H1 (cell line): ENCODE results near the gene RPL37A. TPM values are rescaled to one million over a fixed set of nuclear protein-coding genes. Genes with fewer than 3 reads are reported as not detected.

ENCODE experiments used
- CTCF ChIA-PET: fragments of 300-600 bp; sonication (Branson Sonifier 250); formaldehyde crosslinking; loops from one replicate; lab custom pipeline; 2021; ENCODE audit not compliant: partially characterized antibody; lab: Charles Lee
- POLR2A ChIA-PET: fragments of 300-600 bp; sonication (Branson Sonifier 250); formaldehyde crosslinking; loops from one replicate; lab custom pipeline; 2021; ENCODE audit warnings: inconsistent platforms; ENCODE audit not compliant: partially characterized antibody; lab: Charles Lee
- DNase-seq, 2 experiments: peaks; one replicate each; pipeline versions ENCODE4 v3.0.0 to v3.0.0-alpha.2; 2010 to 2022; ENCODE audit warnings: low spot score in 2 of 2, low read depth in 1 of 2, mixed read lengths in 1 of 2
- FAIRE-seq: peaks from 2 replicates; lab custom pipeline; 2011; peaks lifted over from hg19 to GRCh38; lab: Jason Lieb, UNC
- H2AFZ ChIP-seq: 2 replicates; pipeline ENCODE4 v1.8.1; 2012; ENCODE audit warnings: low read length, inconsistent platforms
- H2AK5ac ChIP-seq: 2 replicates; pipeline ENCODE4 v1.6.1; 2013; ENCODE audit warnings: low read depth, low read length
- H2BK120ac ChIP-seq: replicated peaks from 2 replicates; pipeline ENCODE3; 2013; ENCODE audit warnings: low read depth, low read length, inconsistent platforms
- H2BK12ac ChIP-seq: 2 replicates; pipeline ENCODE4 v1.6.1; 2013; ENCODE audit warnings: low read depth, low read length
- H2BK15ac ChIP-seq: 2 replicates; pipeline ENCODE4 v1.6.1; 2013; ENCODE audit warnings: low read length
- H2BK20ac ChIP-seq: 2 replicates; pipeline ENCODE4 v1.6.1; 2013; ENCODE audit warnings: low read length
- H2BK5ac ChIP-seq: 2 replicates; pipeline ENCODE4 v1.6.1; 2013; ENCODE audit warnings: low read depth, low read length
- H3K14ac ChIP-seq: 2 replicates; pipeline ENCODE4 v1.6.1; 2013; ENCODE audit warnings: inconsistent platforms; ENCODE audit not compliant: insufficient read length
- H3K18ac ChIP-seq: 2 replicates; pipeline ENCODE4 v1.6.1; 2013; ENCODE audit warnings: low read length; ENCODE audit errors: extremely low read depth
- H3K23ac ChIP-seq: 2 replicates; pipeline ENCODE4 v1.6.1; 2013; ENCODE audit warnings: inconsistent platforms; ENCODE audit not compliant: insufficient read length
- H3K23me2 ChIP-seq: 2 replicates; pipeline ENCODE4 v1.6.1; 2013; ENCODE audit warnings: low read depth, low read length
- H3K27ac ChIP-seq: 2 replicates; pipeline ENCODE4 v1.6.1; 2011; ENCODE audit warnings: low read depth, low read length, inconsistent platforms
- H3K27me3 ChIP-seq, 4 experiments: replicated peaks in 1 of 4; 1 replicate in 1 of 4; 2 replicates in 3 of 4; pipeline versions ENCODE4 v1.6.1 to v1.8.1; 2011 to 2013; ENCODE audit warnings: low read length in 3 of 4, mild to moderate bottlenecking in 3 of 4, inconsistent platforms in 2 of 4, mixed read lengths in 2 of 4, moderate library complexity in 1 of 4; ENCODE audit not compliant: control insufficient read depth in 3 of 4, insufficient read depth in 3 of 4; ENCODE audit errors: extremely low read depth in 1 of 4
- H3K36me3 ChIP-seq, 4 experiments: 2 replicates each; pipeline versions ENCODE4 v1.6.1 to v1.8.1; 2011 to 2013; ENCODE audit warnings: mild to moderate bottlenecking in 4 of 4, low read length in 3 of 4, moderate library complexity in 2 of 4, control low read depth in 1 of 4, inconsistent platforms in 1 of 4; ENCODE audit not compliant: insufficient read depth in 4 of 4, control insufficient read depth in 2 of 4
- H3K4ac ChIP-seq: replicated peaks from 2 replicates; pipeline ENCODE3; 2013; ENCODE audit warnings: low read length, low read depth, mixed read lengths, inconsistent platforms; ENCODE audit not compliant: insufficient read length
- H3K4me1 ChIP-seq, 4 experiments: replicated peaks in 1 of 4; 1 replicate in 1 of 4; 2 replicates in 3 of 4; pipeline versions ENCODE4 v1.6.1 to v1.8.1; 2011 to 2013; ENCODE audit warnings: low read length in 3 of 4, inconsistent platforms in 2 of 4, mixed read lengths in 1 of 4; ENCODE audit not compliant: insufficient read depth in 4 of 4, control insufficient read depth in 3 of 4
- H3K4me2 ChIP-seq, 2 experiments: 2 replicates each; pipeline versions ENCODE4 v1.6.1 to v1.8.1; 2011 to 2013; ENCODE audit warnings: low read depth in 2 of 2, low read length in 2 of 2, control low read depth in 1 of 2, inconsistent platforms in 1 of 2, mild to moderate bottlenecking in 1 of 2; ENCODE audit not compliant: insufficient read depth in 1 of 2
- H3K4me3 ChIP-seq, 4 experiments: fragments of 200-600, 300-600 bp in 1 of 4; sonication (generic), shearing (Covaris generic), sonication (Bioruptor Twin) in 1 of 4; 2 replicates each; pipeline versions ENCODE4 v1.5.1 to v1.8.1; 2011 to 2016; ENCODE audit warnings: low read length in 4 of 4, low read depth in 3 of 4, control low read depth in 2 of 4, inconsistent platforms in 2 of 4, mild to moderate bottlenecking in 2 of 4, mixed read lengths in 1 of 4, moderate library complexity in 1 of 4; ENCODE audit not compliant: insufficient read depth in 2 of 4; ENCODE audit errors: extremely low read depth in 1 of 4
- H3K56ac ChIP-seq: replicated peaks from 2 replicates; pipeline ENCODE3; 2013; ENCODE audit warnings: low read depth, mild to moderate bottlenecking, mixed read lengths, low read length, inconsistent platforms; ENCODE audit not compliant: insufficient read length
- H3K79me1 ChIP-seq: 2 replicates; pipeline ENCODE4 v1.6.1; 2013; ENCODE audit warnings: low read depth, low read length, control low read depth
- H3K79me2 ChIP-seq, 2 experiments: 2 replicates each; pipeline versions ENCODE4 v1.6.1 to v1.8.1; 2012 to 2013; ENCODE audit warnings: low read length in 2 of 2, mild to moderate bottlenecking in 2 of 2, inconsistent platforms in 1 of 2; ENCODE audit not compliant: insufficient read depth in 2 of 2, control insufficient read depth in 1 of 2
- H3K9ac ChIP-seq, 4 experiments: replicated peaks in 1 of 4; 1 replicate in 1 of 4; 2 replicates in 3 of 4; pipeline versions ENCODE4 v1.6.1 to v1.8.1; 2011 to 2013; ENCODE audit warnings: low read depth in 3 of 4, low read length in 3 of 4, control low read depth in 2 of 4, mild to moderate bottlenecking in 2 of 4, moderate library complexity in 2 of 4, inconsistent platforms in 1 of 4; ENCODE audit errors: extremely low read depth in 1 of 4
- H3K9me3 ChIP-seq, 2 experiments: 2 replicates each; pipeline versions ENCODE4 v1.6.1 to v1.8.1; 2012 to 2013; ENCODE audit warnings: mild to moderate bottlenecking in 2 of 2, moderate library complexity in 2 of 2, control low read depth in 1 of 2, inconsistent platforms in 1 of 2, low read depth in 1 of 2, low read length in 1 of 2, mixed read lengths in 1 of 2; ENCODE audit not compliant: insufficient read depth in 2 of 2
- H4K20me1 ChIP-seq, 2 experiments: replicated peaks in 1 of 2; 2 replicates each; pipeline versions ENCODE3 to v1.8.1; 2011 to 2013; ENCODE audit warnings: inconsistent platforms in 2 of 2, low read length in 2 of 2, mild to moderate bottlenecking in 1 of 2; ENCODE audit not compliant: insufficient read depth in 2 of 2, control insufficient read depth in 1 of 2
- H4K5ac ChIP-seq: 2 replicates; pipeline ENCODE4 v1.6.1; 2013; ENCODE audit warnings: low read length, low read depth, mixed read lengths, inconsistent platforms; ENCODE audit not compliant: insufficient read length
- H4K8ac ChIP-seq: 2 replicates; pipeline ENCODE4 v1.8.0; 2013; ENCODE audit warnings: mild to moderate bottlenecking, moderate library complexity, low read length, inconsistent platforms; ENCODE audit not compliant: insufficient read depth; ENCODE audit errors: extremely low read depth
- H4K91ac ChIP-seq: replicated peaks from 2 replicates; pipeline ENCODE3; 2013; ENCODE audit warnings: low read length, mixed read lengths, inconsistent platforms; ENCODE audit not compliant: insufficient read length
- ASH2L ChIP-seq: fragments of 200-600, 300-600 bp; sonication (generic); IDR thresholded peaks from one replicate; pipeline ENCODE4 v1.7.1; 2017; ENCODE audit warnings: low read length
- CBX8 ChIP-seq: fragments of 300-800, 300-1000 bp; sonication (generic); IDR thresholded peaks from 2 replicates; pipeline ENCODE4 v1.7.1; 2016; ENCODE audit warnings: low read depth, low read length, borderline replicate concordance
- CHD1 ChIP-seq: IDR thresholded peaks from 2 replicates; pipeline ENCODE4 v1.6.1; 2012; ENCODE audit warnings: low read depth, low read length, improper control_type of control experiment
- CTCF ChIP-seq, 3 experiments: IDR thresholded peaks; 1 replicate in 2 of 3; 2 replicates in 1 of 3; pipeline versions ENCODE4 v1.5.1 to v1.6.1; 2011; ENCODE audit warnings: low read length in 3 of 3, mild to moderate bottlenecking in 3 of 3, inconsistent platforms in 2 of 3, low read depth in 1 of 3, moderate library complexity in 1 of 3; ENCODE audit not compliant: insufficient read depth in 1 of 3; ENCODE audit errors: control extremely low read depth in 1 of 3
- GABPA ChIP-seq: IDR thresholded peaks from 2 replicates; pipeline ENCODE4 v1.6.1; 2011; ENCODE audit warnings: mild to moderate bottlenecking, low read length, moderate library complexity, borderline replicate concordance; ENCODE audit not compliant: insufficient read depth
- HDAC6 ChIP-seq: IDR thresholded peaks from one replicate; pipeline ENCODE4 v1.7.1; 2012; ENCODE audit warnings: low read depth, mild to moderate bottlenecking, inconsistent platforms, low read length, moderate library complexity
- KDM4A ChIP-seq: IDR thresholded peaks from one replicate; pipeline ENCODE4 v1.7.1; 2012; ENCODE audit warnings: low read depth, mild to moderate bottlenecking, moderate library complexity, low read length, inconsistent platforms; ENCODE audit not compliant: severe bottlenecking
- PHF8 ChIP-seq: fragments of 200-600 bp; sonication (generic); conservative IDR thresholded peaks from 2 replicates; pipeline ENCODE4 v1.7.1; 2012; ENCODE audit warnings: low read depth, mild to moderate bottlenecking, inconsistent platforms, low read length, moderate library complexity
- SP2 ChIP-seq: IDR thresholded peaks from 2 replicates; pipeline ENCODE4 v1.6.1; 2012; ENCODE audit warnings: mild to moderate bottlenecking, low read length, inconsistent platforms
- SUZ12 ChIP-seq: fragments of 200-600 bp; sonication (generic); IDR thresholded peaks from 2 replicates; pipeline ENCODE4 v1.6.1; 2012; ENCODE audit warnings: mild to moderate bottlenecking, inconsistent platforms, low read length, moderate library complexity, mixed read lengths
- TAF1 ChIP-seq: IDR thresholded peaks from 2 replicates; pipeline ENCODE4 v1.6.1; 2011; ENCODE audit warnings: mild to moderate bottlenecking, low read depth, low read length
- WGBS, 2 experiments: shearing (Covaris generic) in 1 of 2; methylation state at CpG; one replicate each; pipeline versions ENCODE4 v1.1.6 to v1.1.7; 2013 to 2015; ENCODE audit warnings: low lambda C conversion rate in 2 of 2, mixed read lengths in 2 of 2, inconsistent platforms in 1 of 2, low coverage in 1 of 2, missing lambda C conversion rate in 1 of 2; ENCODE audit not compliant: insufficient replicate concordance in 2 of 2, insufficient coverage in 1 of 2, insufficient read length in 1 of 2; ENCODE audit errors: extremely low coverage in 1 of 2, missing lambda C conversion rate in 1 of 2; 5-methylcytosine and 5-hydroxymethylcytosine counted together
- polyA plus RNA-seq, 7 experiments: library from polyadenylated mRNA; depleted of rRNA in 3 of 7; stranded (reverse) in 5 of 7; unstranded in 2 of 7; fragments of >200 nt in 5 of 7; fragments of 200-250 nt in 2 of 7; gene quantifications; 1 replicate in 5 of 7; 2 replicates in 1 of 7; 4 replicates in 1 of 7; pipeline versions ENCODE4 v1.2.1 to v1.2.3, GENCODE V29; 2011 to 2013; ENCODE audit warnings: missing spikeins in 2 of 7, mixed read lengths in 2 of 7
- total RNA-seq: library from RNA; stranded (reverse); fragmentation: NEBNext Ultra II Directional; extraction: Animal tissue kit (Norgen Biotek cat#: 25700); gene quantifications from 2 replicates; pipeline ENCODE4 v1.2.1, GENCODE V29; 2021

Gene RPL37A
- total and polyA plus RNA-seq, 2 of the 8 experiments (the other 6 are each of a cell fraction or from before 2014, with no cell fraction given), result 1,737 to 3,180 TPM

GRCh38 chr2:216534809-216535208 is 36.2 kb downstream of the RPL37A start:
- POLR2A ChIA-PET, result no interaction called here
- Histone ChIP-seq H3K18ac (no peak overlapping the region), H4K20me1 (peaks cover 0 to 4% of the 10 kb centered on the region in 2 experiments), H2AFZ (no peak overlapping the region), H3K27me3 (peaks cover 0 to 1% (median 0%) of the 10 kb centered on the region in 4 experiments; a peak in 2 of 7 replicates), H2BK120ac (no peak overlapping the region), H4K5ac (no peak overlapping the region), H2BK5ac (no peak overlapping the region), H3K4me1 (no peaks in the 10 kb centered on the region; a peak in 1 of 7 replicates), H4K91ac (no peak overlapping the region), H3K79me1 (no peaks in the 10 kb centered on the region; the same call in 1 of the 2 replicates), H3K79me2 (no peaks in the 10 kb centered on the region), H3K27ac (no peak overlapping the region), H3K9ac (no peak overlapping the region), H3K56ac (no peak overlapping the region), H4K8ac (no peak overlapping the region), H3K23me2 (no peaks in the 10 kb centered on the region; the same call in 1 of the 2 replicates), H3K4me2 (no peak overlapping the region), H2BK20ac (no peak overlapping the region), H2BK15ac (no peak overlapping the region), H3K23ac (no peak overlapping the region), H3K36me3 (no peaks in the 10 kb centered on the region; a peak in 1 of 8 replicates), H2AK5ac (no peak overlapping the region), H3K9me3 (no peaks in the 10 kb centered on the region), H2BK12ac (no peak overlapping the region), H3K4me3 (no peak overlapping the region), H3K4ac (no peak overlapping the region), H3K14ac (no peak overlapping the region)
- FAIRE-seq, result no peak
- 85% methylated on average over 1 of the region's 1 CpG; no CpG with 5 or more reads in 1 of the 2 experiments for WGBS, 2 experiments
- DNase-seq, result no peak
- CTCF ChIA-PET, result interaction anchor here (4.1 to 8.1 kb wide), 2 partner anchors 15 to 131 kb away, joined by 24 to 46 read pairs; no protein-coding TSS in a partner anchor
- TF ChIP-seq TAF1, result no peak
- no peak for TF ChIP-seq PHF8
- no peak for TF ChIP-seq SP2
- TF ChIP-seq CBX8, result no peak
- no peak for TF ChIP-seq CTCF (IDR thresholded peaks at IDR 0.05; ENCODE audit: control extremely low read depth in 1 of 3, insufficient read depth in 1 of 3, low read depth in 1 of 3, low read length in 3 of 3)
- TF ChIP-seq GABPA, result no peak
- TF ChIP-seq KDM4A, result no peak
- no peak for TF ChIP-seq SUZ12
- no peak for TF ChIP-seq HDAC6
- no peak for TF ChIP-seq ASH2L
- no peak for TF ChIP-seq CHD1
